ENCODE measurements around the gene METTL24.
"Not testable (repeated sequence)": the region's sequence is repeated elsewhere in the genome, so short reads cannot be mapped to it uniquely, and the experiment has no call there.

The METTL24 gene

DNA sequence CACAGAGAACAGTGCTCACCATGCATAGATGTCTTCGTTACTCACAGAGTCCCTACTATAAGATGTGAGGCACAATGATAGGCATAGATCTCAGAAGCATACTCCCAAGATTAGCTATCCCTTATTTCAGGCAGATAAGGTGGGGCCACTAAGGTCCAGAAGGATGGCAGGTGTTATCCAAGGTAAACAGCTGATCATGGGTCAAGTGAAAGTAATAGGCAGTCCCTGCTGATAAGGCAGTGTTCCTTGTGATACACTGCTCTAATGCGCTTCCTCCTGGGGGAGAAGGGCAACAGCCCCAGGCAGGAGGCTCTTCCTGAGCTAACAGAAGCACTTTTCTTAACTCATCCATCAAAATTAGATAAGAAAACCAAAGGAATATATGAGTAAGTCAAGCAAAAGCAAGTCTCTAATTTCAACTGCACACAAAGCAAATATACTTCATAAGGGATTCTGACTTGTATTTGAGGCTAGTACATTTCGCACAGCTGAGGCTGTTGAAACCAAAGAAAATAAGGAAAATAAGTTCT, 42.2 kb downstream of the METTL24 start:
- TF ChIP-seq, protein P1, sequence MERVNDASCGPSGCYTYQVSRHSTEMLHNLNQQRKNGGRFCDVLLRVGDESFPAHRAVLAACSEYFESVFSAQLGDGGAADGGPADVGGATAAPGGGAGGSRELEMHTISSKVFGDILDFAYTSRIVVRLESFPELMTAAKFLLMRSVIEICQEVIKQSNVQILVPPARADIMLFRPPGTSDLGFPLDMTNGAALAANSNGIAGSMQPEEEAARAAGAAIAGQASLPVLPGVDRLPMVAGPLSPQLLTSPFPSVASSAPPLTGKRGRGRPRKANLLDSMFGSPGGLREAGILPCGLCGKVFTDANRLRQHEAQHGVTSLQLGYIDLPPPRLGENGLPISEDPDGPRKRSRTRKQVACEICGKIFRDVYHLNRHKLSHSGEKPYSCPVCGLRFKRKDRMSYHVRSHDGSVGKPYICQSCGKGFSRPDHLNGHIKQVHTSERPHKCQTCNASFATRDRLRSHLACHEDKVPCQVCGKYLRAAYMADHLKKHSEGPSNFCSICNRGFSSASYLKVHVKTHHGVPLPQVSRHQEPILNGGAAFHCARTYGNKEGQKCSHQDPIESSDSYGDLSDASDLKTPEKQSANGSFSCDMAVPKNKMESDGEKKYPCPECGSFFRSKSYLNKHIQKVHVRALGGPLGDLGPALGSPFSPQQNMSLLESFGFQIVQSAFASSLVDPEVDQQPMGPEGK (CRISPR knock-in tag; IDR thresholded peaks at IDR 0.05; ENCODE audit: borderline replicate concordance), result peak; percentile 35; the same call in 1 of the 2 replicates
- TF ChIP-seq CSDC2 (CRISPR knock-in tag; IDR thresholded peaks at IDR 0.05), result no peak
- TF ChIP-seq, protein P2, sequence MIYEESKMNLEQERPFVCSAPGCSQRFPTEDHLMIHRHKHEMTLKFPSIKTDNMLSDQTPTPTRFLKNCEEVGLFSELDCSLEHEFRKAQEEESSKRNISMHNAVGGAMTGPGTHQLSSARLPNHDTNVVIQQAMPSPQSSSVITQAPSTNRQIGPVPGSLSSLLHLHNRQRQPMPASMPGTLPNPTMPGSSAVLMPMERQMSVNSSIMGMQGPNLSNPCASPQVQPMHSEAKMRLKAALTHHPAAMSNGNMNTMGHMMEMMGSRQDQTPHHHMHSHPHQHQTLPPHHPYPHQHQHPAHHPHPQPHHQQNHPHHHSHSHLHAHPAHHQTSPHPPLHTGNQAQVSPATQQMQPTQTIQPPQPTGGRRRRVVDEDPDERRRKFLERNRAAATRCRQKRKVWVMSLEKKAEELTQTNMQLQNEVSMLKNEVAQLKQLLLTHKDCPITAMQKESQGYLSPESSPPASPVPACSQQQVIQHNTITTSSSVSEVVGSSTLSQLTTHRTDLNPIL (CRISPR knock-in tag; IDR thresholded peaks at IDR 0.05; ENCODE audit: low read depth), result no peak
- no peak for ATAC-seq

GRCh38 chr6:110315207-110315868, 42.8 kb downstream of the METTL24 start:
- TF ChIP-seq, protein P2 (CRISPR knock-in tag; IDR thresholded peaks at IDR 0.05; ENCODE audit: low read depth), result no peak
- TF ChIP-seq ZNF8 (CRISPR knock-in tag; IDR thresholded peaks at IDR 0.05) (no peak), TCF4 (CRISPR knock-in tag; IDR thresholded peaks at IDR 0.05; ENCODE audit: borderline replicate concordance) (no peak), GLIS3 (CRISPR knock-in tag; IDR thresholded peaks at IDR 0.05) (no peak), ZNF70 (CRISPR knock-in tag; IDR thresholded peaks at IDR 0.05) (no peak)
- ATAC-seq, result no peak

DNA sequence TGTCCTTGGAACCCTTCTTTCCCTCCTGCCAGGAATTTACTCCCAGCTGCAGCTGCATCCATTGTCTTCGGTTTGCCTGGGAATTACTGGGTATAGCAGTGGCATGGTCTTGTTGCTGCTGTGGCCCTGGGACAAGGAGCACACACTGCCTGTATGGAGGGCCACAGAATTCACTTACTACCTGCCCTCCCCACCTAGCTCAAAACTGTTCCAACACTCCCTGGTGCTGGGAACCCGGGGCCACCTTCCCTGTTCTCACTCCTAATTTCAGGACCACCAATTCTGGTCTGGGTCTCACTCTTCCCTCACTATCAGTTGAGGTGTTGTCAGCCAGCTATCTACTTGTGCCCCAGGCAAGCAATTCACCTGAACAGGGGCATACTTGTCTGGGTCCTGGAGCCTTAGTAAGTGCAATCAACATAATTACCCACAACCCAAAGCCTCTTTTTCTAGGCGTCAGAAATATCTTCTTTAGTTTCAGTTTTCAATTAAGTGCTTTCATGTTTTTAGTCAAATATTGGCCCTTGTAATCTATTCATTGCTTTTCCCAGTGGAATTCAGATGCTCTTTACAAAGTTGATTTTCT, 47.2 kb downstream of the METTL24 start:
- no peak for TF ChIP-seq TOX (CRISPR knock-in tag; IDR thresholded peaks at IDR 0.05; ENCODE audit: borderline replicate concordance)
- TF ChIP-seq, protein P2 (CRISPR knock-in tag; IDR thresholded peaks at IDR 0.05; ENCODE audit: low read depth), result no peak
- no peak for TF ChIP-seq ISL1 (CRISPR knock-in tag; IDR thresholded peaks at IDR 0.05)
- TF ChIP-seq BACH2 (CRISPR knock-in tag; IDR thresholded peaks at IDR 0.05; ENCODE audit: borderline replicate concordance), result no peak
- TF ChIP-seq ESRRG (CRISPR knock-in tag; IDR thresholded peaks at IDR 0.05), result no peak
- TF ChIP-seq ZFP30 (CRISPR knock-in tag; IDR thresholded peaks at IDR 0.05), result no peak
- TF ChIP-seq CSRNP3 (CRISPR knock-in tag; IDR thresholded peaks at IDR 0.05), result no peak

GRCh38 chr6:110309432-110309831, 48.7 kb downstream of the METTL24 start:
- ATAC-seq, result not testable (repeated sequence)

More for the DNA sequence above, 47.2 kb downstream of the METTL24 start:
- ATAC-seq, result no peak

GRCh38 chr6:110307368-110307767, 50.8 kb downstream of the METTL24 start:
- TF ChIP-seq ZFP30 (CRISPR knock-in tag; IDR thresholded peaks at IDR 0.05), result no peak
- ATAC-seq, result no peak

- ATAC-seq, result not testable (repeated sequence)
Observed at GRCh38 chr6:110305832-110306231, 52.3 kb downstream of the METTL24 start.

GRCh38 chr6:110303692-110304091, 54.5 kb downstream of the METTL24 start:
- not testable (repeated sequence) for ATAC-seq

Measured in SK-N-SH treated with all-trans-retinoic acid at 6 μM for 48 hours (cell line).